Endothelial cell of umbilical vein (primary cell): ENCODE measurements around the gene CYP17A1. TPM values are rescaled to one million over a fixed set of nuclear protein-coding genes. Genes with fewer than 3 reads are reported as not detected.

Source experiments
- BruUV-seq: library from RNA; stranded (reverse); fragments of 400-500 nt; replicated peaks from 2 replicates; lab custom pipeline; 2021; lab: Mats Ljungman, UMichigan
- CTCF ChIA-PET: fragments of 300-600, 350-600 bp; sonication (Branson Sonifier 250); formaldehyde crosslinking; loops from one replicate; lab custom pipeline; 2021; ENCODE audit warnings: antibody characterized with exemption, inconsistent platforms; lab: Charles Lee
- POLR2A ChIA-PET: fragments of 300-600, 350-600 bp; sonication (Branson Sonifier 250); formaldehyde crosslinking; loops from one replicate; lab custom pipeline; 2021; ENCODE audit warnings: antibody characterized with exemption, inconsistent platforms; lab: Charles Lee
- DNase-seq: peaks from one replicate; pipeline ENCODE4 v3.0.0-alpha.2; 2011; ENCODE audit warnings: low read depth, low spot score
- FAIRE-seq: peaks from 2 replicates; lab custom pipeline; 2011; peaks lifted over from hg19 to GRCh38; lab: Jason Lieb, UNC
- H2AFZ ChIP-seq: 2 replicates; pipeline ENCODE4 v1.6.0; 2012; ENCODE audit warnings: low read depth, low read length, control low read depth, inconsistent platforms
- H3K27ac ChIP-seq: 2 replicates; pipeline ENCODE4 v1.5.1; 2011; ENCODE audit warnings: low read depth, mild to moderate bottlenecking, control low read depth, low read length, moderate library complexity; ENCODE audit not compliant: insufficient read depth
- H3K27me3 ChIP-seq, 2 experiments: 2 replicates each; pipeline versions ENCODE4 v1.6.0 to v1.6.1; 2011; ENCODE audit warnings: low read length in 2 of 2, mixed read lengths in 1 of 2; ENCODE audit not compliant: control insufficient read depth in 2 of 2, insufficient read depth in 2 of 2
- H3K36me3 ChIP-seq, 2 experiments: 2 replicates in 1 of 2; 3 replicates in 1 of 2; pipeline ENCODE4 v1.5.1; 2011; ENCODE audit warnings: low read length in 2 of 2, mild to moderate bottlenecking in 1 of 2, moderate library complexity in 1 of 2; ENCODE audit not compliant: control insufficient read depth in 2 of 2, insufficient read depth in 2 of 2; ENCODE audit errors: extremely low read depth in 1 of 2
- H3K4me1 ChIP-seq: 3 replicates; pipeline ENCODE4 v1.5.1; 2011; ENCODE audit warnings: mild to moderate bottlenecking, low read length; ENCODE audit not compliant: control insufficient read depth, insufficient read depth; ENCODE audit errors: extremely low read depth
- H3K4me2 ChIP-seq: 2 replicates; pipeline ENCODE4 v1.6.1; 2011; ENCODE audit warnings: low read length, control low read depth, mixed read lengths; ENCODE audit not compliant: insufficient read depth
- H3K4me3 ChIP-seq, 3 experiments: fragments of 200-600 bp in 1 of 3; sonication (generic), shearing (Covaris generic) in 1 of 3; replicated peaks in 1 of 3; 2 replicates each; pipeline ENCODE4 v1.5.1; 2011 to 2016; ENCODE audit warnings: control low read depth in 3 of 3, low read length in 3 of 3, mild to moderate bottlenecking in 2 of 3, inconsistent platforms in 1 of 3, low read depth in 1 of 3, moderate library complexity in 1 of 3; ENCODE audit not compliant: insufficient read depth in 1 of 3
- H3K79me2 ChIP-seq: 2 replicates; pipeline ENCODE4 v1.6.0; 2012; ENCODE audit warnings: low read length, inconsistent platforms; ENCODE audit not compliant: control insufficient read depth, insufficient read depth
- H3K9ac ChIP-seq: replicated peaks from 2 replicates; pipeline ENCODE3; 2011; ENCODE audit warnings: low read length, control low read depth; ENCODE audit not compliant: insufficient read depth; ENCODE audit errors: extremely low read depth
- H3K9me1 ChIP-seq: replicated peaks from 3 replicates; pipeline ENCODE4 v1.6.0; 2011; ENCODE audit warnings: mild to moderate bottlenecking, low read length; ENCODE audit not compliant: control insufficient read depth, insufficient read depth; ENCODE audit errors: extremely low read depth
- H3K9me3 ChIP-seq: replicated peaks from 2 replicates; pipeline ENCODE4 v1.5.1; 2012; ENCODE audit warnings: low read length, inconsistent platforms; ENCODE audit not compliant: control insufficient read depth, insufficient read depth
- H4K20me1 ChIP-seq: replicated peaks from 2 replicates; pipeline ENCODE3; 2011; ENCODE audit warnings: mild to moderate bottlenecking, low read length; ENCODE audit not compliant: control insufficient read depth, insufficient read depth; ENCODE audit errors: extremely low read depth
- CTCF ChIP-seq, 2 donors: IDR thresholded peaks; 1 replicate in 1 of 2; 2 replicates in 1 of 2; pipeline ENCODE4 v1.5.1; 2011; ENCODE audit warnings: low read length in 2 of 2, mild to moderate bottlenecking in 2 of 2, moderate library complexity in 2 of 2, control low read depth in 1 of 2, inconsistent platforms in 1 of 2, low read depth in 1 of 2; ENCODE audit not compliant: insufficient read depth in 1 of 2; ENCODE audit errors: extremely low read depth in 1 of 2
- EZH2 ChIP-seq: IDR thresholded peaks from 2 replicates; pipeline ENCODE4 v1.6.1; 2012; ENCODE audit warnings: borderline replicate concordance, low read depth, mild to moderate bottlenecking, moderate library complexity, low read length, inconsistent platforms; ENCODE audit not compliant: severe bottlenecking
- POLR2A ChIP-seq: IDR thresholded peaks from 2 replicates; pipeline ENCODE4 v1.6.1; 2012; ENCODE audit warnings: low read depth, mild to moderate bottlenecking, control low read depth, low read length
- dilution Hi-C: fragments of 300-500 bp; cut with MboI; formaldehyde crosslinking; loops from one replicate; pipeline ENCODE4 v1.15.0; 2019; ENCODE audit warnings: low sequenced_read_pairs; ENCODE audit not compliant: extremely low pct_ligation_motif_present
- intact Hi-C: fragments of 100-400 bp; cut with micrococcal nuclease; formaldehyde crosslinking; loops from one replicate; pipeline ENCODE4 v1.10.0; 2022
- polyA plus RNA-seq, 4 experiments: library from polyadenylated mRNA; depleted of rRNA in 3 of 4; stranded (reverse) in 3 of 4; unstranded in 1 of 4; fragments of >200 nt; gene quantifications; 2 replicates each; pipeline versions ENCODE4 v1.2.1 to v1.2.3, GENCODE V29; 2011 to 2012; ENCODE audit warnings: missing spikeins in 1 of 4
- total RNA-seq: library from RNA; stranded (reverse); gene quantifications from 2 replicates; pipeline ENCODE4 v1.2.3, GENCODE V29; 2021

CYP17A1 gene
- total and polyA plus RNA-seq, 2 donors (not counting 3 experiments of a cell fraction or from before 2014, with no cell fraction given), result not detected

GRCh38 chr10:102800611-102801335 lies 36.4 kb downstream of the CYP17A1 start:
- POLR2A ChIA-PET, result interaction anchor here (0.5 to 1.0 kb wide), 2 partner anchors 16 to 25 kb away, joined by 4 read pairs; no protein-coding TSS in a partner anchor
- H3K9ac ChIP-seq, result peak overlapping the region; percentile 60
- no peak for TF ChIP-seq CTCF (IDR thresholded peaks at IDR 0.05; ENCODE audit: extremely low read depth in 1 of 2, insufficient read depth in 1 of 2, low read depth in 1 of 2, low read length in 2 of 2)
- TF ChIP-seq POLR2A, result no peak
- no peak for TF ChIP-seq EZH2
- H3K27ac ChIP-seq, result peak overlapping the region; percentile 85
- peak; percentile 85 for FAIRE-seq
- CTCF ChIA-PET, result interaction anchor here (0.7 to 2.0 kb wide), 11 partner anchors 15 to 101 kb away, joined by 3 to 11 read pairs (median 5); no protein-coding TSS in a partner anchor
- H3K27me3 ChIP-seq, result no peaks in the 10 kb centered on the region
- H3K4me3 ChIP-seq, result no peak overlapping the region
- no TSS peak for BruUV-seq
- H3K4me1 ChIP-seq, result peaks cover 60% of the 10 kb centered on the region
- no peaks in the 10 kb centered on the region for H3K9me3 ChIP-seq
- peak overlapping the region; percentile 45 for H2AFZ ChIP-seq
- H3K4me2 ChIP-seq, result peak overlapping the region; percentile 75
- H3K79me2 ChIP-seq, result peaks cover 5% of the 10 kb centered on the region
- H3K9me1 ChIP-seq, result no peaks in the 10 kb centered on the region
- intact Hi-C loops (no loop called here), dilution Hi-C loops (no loop called here)
- DNase-seq, result peak; percentile 86
- peaks cover 3 to 14% of the 10 kb centered on the region in 2 experiments for H3K36me3 ChIP-seq
- H4K20me1 ChIP-seq, result no peaks in the 10 kb centered on the region
